HG03045 (cell line): ENCODE results near the gene REPS1.
A peak's percentile ranks its signal among the peaks of the same experiment; 100 is the strongest.
"Not testable (repeated sequence)": the region's sequence is repeated elsewhere in the genome, so short reads cannot be mapped to it uniquely, and the experiment has no call there.

ENCODE experiments used
- ATAC-seq: cut with Tn5 transposase; IDR thresholded peaks from one replicate; pipeline ENCODE4 v1.9.1; 2021; ENCODE audit warnings: mild to moderate bottlenecking, moderate library complexity; ENCODE audit not compliant: unreplicated experiment

REPS1 gene

DNA sequence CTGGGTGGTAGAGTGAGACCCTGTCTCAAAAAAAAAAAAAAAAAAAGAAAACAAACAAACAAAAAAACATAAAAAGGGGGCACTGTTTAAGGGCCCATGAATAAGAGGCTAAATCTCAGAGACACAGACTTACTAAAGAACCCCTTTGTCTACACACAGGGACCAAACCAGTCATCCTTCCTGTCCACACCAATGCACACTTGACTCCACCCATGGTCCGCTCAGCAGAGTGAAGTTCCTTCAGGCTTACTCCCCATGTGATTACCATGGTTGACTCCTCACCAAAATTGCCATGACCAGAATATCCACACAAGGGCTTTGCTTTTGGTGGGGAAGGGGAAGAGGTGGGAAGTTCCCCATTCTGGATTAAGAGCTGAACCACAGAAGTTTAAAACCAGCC is 19.4 kb upstream of the REPS1 start:
- ATAC-seq, result no peak

DNA sequence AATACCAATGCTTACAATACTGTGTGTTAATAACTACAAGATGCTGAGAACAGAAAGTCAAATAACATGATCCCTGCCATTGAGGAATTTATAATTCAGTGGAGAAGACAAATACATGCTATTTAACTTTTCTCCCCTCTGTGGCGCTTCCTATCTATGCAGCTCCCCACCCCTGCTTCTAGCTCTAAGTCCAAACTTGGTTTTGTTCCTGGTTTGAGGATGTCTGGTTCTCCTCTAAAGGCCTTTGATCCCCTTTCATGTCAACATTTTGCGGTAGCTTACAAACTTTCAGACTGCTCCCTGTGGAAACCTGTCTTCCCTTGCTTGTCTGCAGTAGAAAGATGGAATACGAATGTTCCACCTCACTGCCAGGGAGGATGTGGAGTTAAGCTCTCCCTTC is 18.4 kb upstream of the REPS1 start:
- no peak for ATAC-seq

DNA sequence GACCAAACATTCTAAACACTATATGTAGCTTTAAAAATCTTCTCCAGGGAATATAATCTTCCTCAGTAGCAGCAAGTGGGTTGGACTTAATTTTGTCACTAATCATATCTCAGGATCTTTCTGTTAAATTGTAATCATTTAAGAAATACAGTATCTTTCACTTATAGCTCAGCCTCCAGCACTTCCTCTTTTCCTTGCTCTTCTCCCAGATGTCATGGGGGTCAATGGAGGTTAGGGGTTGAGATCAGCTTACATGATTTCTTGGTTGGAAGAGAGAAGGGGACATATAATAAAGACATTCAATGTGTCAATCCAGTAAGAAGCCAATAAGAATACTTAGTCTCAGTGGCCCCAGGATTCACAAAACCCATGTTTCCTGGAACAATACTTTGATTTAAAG is 15.7 kb upstream of the REPS1 start:
- ATAC-seq, result no peak

DNA sequence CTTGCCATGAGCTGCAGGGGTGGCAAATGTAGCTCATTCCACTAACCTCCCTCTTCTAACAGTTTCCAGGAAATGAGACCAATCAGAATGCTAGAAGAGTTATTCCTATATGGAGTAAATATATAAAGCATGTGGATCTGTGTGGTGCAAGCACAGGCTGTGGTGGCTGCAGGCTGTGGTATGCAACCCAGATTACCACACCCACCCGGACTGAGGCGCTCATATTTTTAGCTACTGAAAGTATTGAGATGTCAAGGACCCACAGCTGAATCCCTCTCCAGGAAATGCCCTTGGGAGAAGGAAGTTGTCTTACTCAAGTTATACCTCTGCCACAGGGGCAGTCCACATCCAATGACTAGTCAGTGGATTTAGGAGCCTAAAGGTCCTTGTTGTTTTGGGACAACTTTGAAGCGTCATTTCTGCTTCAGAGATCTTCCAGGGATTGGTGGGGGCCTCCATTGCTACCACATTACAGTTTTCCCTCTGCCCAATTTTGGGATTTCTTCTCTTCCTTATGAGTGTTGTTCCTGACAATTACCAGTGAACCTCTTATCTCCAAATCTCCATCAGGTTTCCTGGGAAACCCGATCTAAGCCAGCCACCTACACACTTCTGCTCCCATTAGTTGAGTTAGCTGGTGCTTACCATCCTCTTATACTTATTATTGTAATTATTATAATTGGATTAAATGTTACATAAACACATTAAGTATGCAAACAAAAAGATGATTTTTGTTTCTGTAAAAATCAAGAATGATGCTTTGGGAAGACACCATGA is 12.1 kb upstream of the REPS1 start:
- no peak for ATAC-seq

DNA sequence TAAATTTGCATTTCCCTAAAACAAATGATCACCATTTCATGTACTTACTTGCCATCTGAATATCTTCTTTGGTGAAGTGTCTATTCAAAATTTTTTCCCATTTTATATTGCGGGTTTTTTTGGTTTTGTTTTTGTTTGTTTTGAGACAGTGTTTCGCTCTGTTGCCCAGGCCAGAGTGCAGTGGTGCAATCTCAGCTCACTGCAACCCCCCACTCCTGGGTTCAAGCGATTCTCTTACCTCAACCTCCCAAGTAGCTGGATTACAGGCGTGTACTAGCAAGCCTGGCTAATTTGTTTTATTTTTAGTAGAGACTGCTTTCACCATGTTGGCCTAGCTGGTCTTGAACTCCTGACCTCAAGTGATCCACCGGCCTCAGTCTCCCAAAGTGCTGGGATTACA is 9.1 kb upstream of the REPS1 start:
- no peak for ATAC-seq

DNA sequence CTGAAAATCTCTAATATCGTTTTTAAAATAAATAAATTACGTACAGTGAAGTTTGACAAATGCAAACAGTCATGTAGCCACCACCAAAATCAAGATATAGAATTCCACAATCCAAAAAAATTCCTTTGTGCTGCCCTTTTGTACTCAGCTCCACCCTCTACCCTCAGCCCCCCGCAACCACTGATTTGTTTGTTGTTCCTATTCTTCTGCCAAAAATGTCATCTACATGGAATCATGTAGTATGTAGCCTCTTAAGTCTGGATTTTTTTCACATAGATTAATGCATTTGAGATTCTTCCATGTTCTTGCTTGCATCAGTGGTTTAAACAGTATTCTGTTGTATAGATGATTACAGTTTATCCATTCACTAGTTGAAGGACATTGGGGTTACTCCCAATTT is 8.5 kb upstream of the REPS1 start:
- no peak for ATAC-seq

DNA sequence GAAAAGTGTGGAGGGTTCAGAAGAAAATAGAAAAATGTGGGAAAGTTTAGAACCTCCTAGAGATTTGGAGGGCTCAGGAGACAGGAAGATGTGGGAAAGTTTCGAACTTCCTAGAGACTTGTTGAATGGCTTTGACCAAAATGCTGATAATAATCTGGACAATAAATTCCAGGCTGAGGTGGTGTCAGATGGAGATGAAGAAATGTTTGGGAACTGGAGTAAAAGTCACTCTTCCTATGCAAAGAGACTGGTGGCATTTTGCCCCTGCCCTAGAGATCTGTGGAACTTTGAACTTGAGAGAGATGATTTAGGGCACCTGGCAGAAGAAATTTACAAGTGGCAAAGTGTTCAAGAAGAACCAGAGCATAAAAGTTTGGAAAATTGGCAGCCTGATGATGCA is 5.4 kb upstream of the REPS1 start:
- ATAC-seq, result not testable (repeated sequence)

DNA sequence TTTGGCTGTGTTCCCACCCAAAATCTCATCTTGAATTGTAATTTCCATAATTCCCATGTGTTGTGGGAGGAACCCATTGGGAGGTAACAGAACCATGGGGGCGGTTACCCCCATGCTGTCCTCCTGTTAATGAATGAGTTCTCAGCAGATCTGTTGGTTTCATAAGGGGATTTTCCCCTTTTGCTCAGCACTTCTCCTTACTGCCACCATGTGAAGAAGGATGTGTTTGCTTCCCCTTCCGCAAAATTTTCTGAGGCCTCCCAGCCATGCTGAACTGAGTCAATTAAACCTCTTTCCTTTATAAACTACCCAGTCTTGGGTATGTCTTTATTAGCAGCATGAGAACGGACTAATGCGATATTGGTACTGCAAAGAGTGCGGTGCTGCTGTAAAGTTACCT is 4.9 kb upstream of the REPS1 start:
- not testable (repeated sequence) for ATAC-seq

DNA sequence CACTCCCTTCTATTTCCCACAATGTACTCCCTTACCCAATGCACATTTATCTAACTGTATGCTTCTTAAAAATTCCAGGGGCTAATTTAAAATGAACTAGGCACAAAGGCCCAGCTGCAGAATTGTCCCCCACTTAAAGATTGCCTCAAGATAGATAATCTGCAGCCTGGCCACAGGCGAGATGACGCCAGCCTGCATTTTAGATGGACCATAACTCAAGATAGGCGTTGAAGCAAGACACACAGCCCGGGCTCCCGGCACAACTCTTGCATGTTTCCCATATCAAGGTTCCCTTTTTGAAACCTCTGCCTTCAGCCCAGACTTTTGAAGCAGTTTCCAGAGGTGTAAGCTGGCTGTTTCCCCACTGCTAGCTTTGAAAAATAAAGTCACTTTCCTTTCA is 3.2 kb upstream of the REPS1 start:
- no peak for ATAC-seq

DNA sequence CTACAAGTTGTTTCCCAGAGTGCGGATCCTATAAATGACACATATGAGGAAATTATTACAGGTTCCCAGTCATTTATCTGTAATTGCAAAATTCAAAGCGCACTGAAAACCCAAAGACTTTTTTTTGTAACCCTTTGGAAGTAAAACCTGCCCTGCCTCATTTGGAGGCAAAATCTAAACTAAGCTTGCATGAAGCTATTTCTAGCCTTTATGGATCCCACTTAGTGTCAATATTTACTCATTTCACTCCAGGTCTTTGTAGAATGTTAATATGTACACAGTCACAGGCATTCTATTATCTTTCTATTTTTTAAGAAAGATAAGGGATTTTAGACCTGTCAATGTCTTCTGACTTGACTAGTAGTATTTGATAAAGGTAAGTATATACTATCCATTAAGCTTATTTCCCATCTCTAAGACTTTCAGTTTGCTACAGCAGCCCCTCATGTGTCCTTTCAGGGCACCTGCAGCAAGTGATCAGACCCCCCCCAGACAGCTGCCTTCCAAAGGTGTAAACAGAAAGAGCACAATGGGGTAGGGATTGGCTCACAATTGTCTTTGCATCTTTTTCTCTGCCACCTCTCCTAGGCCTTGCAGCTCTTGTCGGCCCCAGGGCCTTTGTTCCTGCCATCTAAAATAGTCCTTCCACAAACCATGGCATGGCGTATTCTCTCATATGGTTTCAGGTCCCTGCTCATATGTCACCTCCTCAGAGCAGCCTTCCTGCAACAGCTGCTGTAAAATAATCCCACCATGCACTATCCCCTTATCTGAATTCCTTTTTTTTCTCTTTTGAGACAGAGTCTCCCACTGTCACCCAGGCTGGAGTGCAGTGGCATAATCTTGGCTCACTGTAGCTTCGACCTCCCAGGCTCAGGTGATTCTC is 1.3 kb upstream of the REPS1 start:
- no peak for ATAC-seq

DNA sequence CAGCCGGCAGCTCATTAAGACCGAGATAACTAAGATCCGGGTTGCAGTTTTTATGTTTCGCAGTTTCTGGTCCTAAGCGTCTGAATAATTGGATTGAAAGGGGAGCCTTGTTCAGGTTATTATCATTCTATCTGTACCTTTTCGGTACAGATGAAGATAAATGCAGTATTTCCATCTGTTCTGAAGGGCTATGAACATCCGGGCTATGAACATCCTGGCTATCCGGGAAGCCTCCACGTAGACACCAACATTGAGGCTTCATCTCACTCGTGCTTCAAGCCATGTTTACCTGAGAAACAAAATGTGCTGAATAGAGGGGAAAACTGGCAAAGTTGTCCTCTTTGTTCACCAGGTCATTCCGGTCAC is 399 bp upstream of the REPS1 start:
- peak; percentile 18 for ATAC-seq

DNA sequence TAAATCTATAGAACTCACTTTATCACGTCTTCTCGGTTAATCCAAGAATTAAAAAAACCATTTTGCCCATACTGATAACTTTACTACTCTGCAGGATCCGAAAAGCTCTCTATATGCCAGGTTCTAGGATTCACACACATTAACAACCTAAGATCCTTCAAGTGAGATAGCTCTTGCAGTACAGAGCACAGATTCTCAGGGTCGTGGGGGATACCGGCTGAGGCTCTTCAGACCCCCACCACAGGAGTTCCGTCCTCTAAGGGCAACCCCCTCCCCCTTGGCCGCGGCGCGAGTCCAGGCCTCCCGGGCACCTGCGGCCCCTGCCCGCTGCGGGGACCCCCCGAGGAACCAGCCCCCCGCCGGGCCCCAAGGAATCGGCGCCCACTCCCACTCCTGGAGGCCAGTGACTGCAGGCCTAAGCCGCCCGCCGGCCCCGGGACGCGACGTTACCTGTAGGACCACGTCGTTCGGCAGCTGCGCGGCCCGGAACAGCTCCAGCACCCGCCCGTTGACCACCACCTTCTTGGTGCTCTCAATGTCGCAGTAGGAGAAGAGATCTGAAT is 892 bp downstream of the REPS1 start:
- ATAC-seq, result peak; percentile 1

DNA sequence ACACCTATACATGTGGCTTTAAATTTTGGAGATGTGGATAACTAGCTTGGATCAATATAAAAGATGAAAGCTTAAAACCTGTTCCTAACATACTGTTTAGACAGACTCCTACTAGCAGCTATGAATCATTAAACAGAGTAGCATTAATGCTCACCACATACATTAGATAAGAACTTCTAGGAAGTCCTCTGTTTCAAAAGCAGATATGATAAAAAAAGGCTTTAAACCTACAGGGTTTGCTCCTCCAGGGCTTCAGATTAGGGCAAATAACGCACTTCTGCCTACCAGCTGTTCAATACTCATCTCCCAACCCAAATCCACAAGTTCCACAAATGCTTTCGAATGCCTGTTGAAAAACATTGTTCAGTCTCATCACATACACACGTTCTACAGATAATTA is 1.5 kb downstream of the REPS1 start:
- no peak for ATAC-seq

DNA sequence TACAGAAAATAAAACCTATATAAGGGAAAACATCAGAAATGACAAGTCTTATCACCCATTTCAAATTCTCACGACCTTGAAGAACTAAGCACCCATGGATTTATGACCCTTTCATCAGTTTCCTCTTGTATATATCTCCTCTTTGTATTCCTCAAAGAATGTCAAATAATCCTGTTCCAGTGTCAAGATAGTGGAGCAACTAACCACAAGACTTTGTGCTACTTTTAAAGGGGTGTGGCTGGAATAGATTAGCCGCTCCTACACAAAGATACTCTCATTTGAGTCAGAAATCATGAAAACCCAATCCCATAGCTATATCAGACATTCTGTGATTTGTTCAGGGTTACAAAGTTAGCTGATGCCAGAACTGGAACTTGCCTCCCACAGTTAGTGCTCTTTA is 6.6 kb downstream of the REPS1 start:
- no peak for ATAC-seq

DNA sequence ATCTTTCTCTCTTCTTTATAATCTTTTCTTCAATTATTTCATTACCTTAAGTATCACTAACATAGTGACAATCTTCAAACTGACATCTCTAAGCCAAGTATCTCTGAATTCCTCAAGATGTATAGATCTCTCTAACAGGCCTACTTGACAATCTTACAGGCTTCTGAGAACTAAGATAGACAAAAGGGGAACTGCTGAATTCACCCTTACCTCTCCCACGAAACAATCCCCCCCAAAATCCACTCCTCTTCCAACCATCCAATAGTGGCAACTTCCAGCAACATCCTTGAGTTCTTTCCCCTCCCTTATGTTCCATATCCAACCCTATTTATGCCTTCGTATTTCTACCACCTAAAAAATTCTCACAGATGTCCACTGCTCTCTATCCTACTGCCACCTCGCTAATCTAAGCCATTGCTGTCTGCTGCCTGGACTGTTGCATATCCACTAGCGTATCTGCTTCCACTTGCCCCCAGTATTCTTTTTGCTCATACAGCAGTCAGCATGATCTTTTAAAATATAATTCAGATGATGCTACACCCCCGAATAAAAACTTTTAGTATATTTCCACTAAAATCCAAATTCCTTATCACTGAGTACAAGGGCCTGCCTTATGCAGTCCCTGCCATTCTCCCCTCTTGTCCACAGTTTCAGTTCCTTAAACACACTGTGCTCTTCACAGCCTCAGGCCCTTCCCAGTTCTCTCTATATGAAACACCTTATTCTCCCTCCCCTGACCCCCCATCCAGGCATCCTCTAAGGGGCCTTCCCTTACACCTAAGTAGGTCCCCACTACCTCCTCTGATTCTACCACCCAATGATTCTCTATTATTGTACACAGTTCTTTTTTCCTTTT is 8.0 kb downstream of the REPS1 start:
- ATAC-seq, result peak; percentile 64

DNA sequence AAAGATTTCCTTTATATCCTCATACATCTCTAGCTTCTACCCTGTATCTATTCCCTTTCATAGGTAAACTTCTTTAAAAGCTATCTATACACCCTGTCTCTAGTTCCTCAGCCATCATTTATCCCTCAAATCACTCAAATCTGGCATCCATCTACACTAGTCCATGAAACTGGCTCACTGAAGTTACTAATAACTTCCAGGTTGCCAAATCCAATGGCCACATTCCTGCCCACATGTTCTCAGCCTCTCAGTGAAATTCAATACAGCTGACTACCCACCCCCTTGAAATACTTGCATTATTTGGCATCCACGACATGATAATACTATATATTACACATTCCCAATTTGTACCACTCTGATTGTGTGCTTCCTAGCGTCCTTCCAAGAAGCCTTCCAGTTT is 8.7 kb downstream of the REPS1 start:
- ATAC-seq, result no peak

DNA sequence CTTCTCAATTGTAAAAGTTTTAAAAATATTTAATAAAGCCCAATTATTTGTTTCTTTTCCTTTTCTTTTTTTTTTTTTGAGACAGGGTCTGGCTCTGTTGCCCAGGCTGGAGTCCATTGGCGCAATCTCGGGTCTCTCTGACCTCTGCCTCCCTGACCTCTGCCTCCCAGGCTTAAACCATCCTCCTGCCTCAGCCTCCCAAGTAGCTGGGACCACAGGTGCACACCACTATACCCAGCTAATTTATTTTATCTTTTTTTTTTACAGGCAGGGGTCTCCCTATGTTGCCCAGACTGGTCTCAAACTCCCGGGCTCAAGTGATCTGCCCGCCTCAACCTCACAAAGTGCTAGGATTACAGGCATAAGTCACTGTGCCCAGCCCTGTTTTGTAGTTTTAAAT is 9.8 kb downstream of the REPS1 start:
- no peak for ATAC-seq

DNA sequence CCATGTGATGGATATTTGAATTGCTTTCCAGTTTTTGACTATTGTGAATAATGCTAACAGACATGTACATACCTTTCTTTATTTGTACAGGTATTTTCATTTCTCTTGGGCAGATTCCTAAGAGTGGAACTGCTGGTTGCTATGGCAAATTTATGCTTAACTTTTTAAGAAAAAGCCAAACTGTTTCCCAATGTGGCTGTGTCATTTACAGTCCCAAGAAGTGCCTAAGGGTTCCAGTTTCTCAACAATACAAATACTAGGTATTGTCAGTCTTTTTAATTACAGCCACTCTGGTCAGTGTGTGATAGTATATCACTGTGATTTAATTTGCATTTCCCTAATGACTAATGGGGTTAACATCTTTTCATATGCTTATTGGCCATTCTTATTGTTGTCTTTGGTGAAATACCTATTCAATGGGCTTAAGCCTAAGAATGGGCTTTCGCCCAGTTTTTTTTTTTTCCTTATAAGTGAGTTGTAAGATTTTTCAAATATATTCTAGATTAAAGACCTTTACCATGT is 10.3 kb downstream of the REPS1 start:
- no peak for ATAC-seq

DNA sequence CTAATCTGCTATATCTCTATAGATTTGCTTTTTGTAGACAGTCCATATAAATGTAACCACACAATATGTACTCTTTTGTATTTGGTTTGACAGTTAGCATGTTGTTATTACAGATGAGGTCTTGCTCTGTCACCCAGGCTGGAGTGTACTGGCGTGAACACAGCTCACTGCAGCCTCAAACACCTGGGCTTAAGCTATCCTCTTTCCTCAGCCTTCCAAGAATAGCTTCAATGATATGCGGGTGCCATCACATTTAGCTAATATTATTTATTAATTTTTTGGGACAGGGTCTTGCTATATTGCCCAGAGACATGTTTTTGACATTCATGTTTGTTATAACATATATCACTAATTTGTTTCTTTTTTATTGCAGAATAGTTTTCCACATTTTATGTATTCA is 10.8 kb downstream of the REPS1 start:
- ATAC-seq, result no peak

DNA sequence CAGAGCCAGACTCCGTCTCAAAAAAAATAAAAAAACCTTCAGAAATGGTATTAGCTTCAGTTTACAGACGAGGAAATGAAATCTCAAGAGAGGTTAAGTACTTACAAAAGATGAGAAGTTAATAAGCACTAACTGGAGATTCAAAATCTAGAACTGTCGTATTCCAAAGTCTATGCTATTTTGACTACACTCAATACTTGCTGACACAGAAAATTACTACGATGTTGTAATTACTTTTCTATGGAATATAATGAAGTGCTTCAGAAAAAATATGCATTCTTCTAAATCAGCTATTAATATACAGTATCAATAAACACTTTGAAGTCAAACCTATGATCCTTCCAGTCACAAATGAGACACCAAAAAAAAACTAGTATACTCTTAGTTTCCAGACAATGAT is 12.2 kb downstream of the REPS1 start:
- ATAC-seq, result no peak
